ENCODE data around the gene EPHB1.

GRCh38 chr3:134949150-134949549 is 154.1 kb downstream of the EPHB1 start:
- TF ChIP-seq JUN (IDR thresholded peaks at IDR 0.05; ENCODE audit: borderline replicate concordance, insufficient read depth, insufficient read length, low read depth): no peak
- no peak for TF ChIP-seq POLR2A (IDR thresholded peaks at IDR 0.05; ENCODE audit: low read depth, low read length)
- TF ChIP-seq CTCF (IDR thresholded peaks at IDR 0.05; ENCODE audit: extremely low read depth in 1 of 2, insufficient read depth in 1 of 2, low read depth in 1 of 2, low read length in 2 of 2): no peak
- TF ChIP-seq EZH2 (IDR thresholded peaks at IDR 0.05; ENCODE audit: borderline replicate concordance, low read depth, low read length, severe bottlenecking): no peak
- no peak for TF ChIP-seq FOS (IDR thresholded peaks at IDR 0.05; ENCODE audit: borderline replicate concordance, insufficient read depth, low read length)
- no peak for TF ChIP-seq POLR2AphosphoS5 (IDR thresholded peaks at IDR 0.05; ENCODE audit: insufficient read depth, low read depth, low read length)
- no peak for TF ChIP-seq MAX (IDR thresholded peaks at IDR 0.05; ENCODE audit: insufficient read depth, insufficient read length)
- no peak for TF ChIP-seq MYC (IDR thresholded peaks at IDR 0.05; ENCODE audit: low read depth, low read length)
- no peak for TF ChIP-seq GATA2 (IDR thresholded peaks at IDR 0.05; ENCODE audit: insufficient read depth, insufficient read length, low read depth, low read length)
